GM19328 (cell line): ENCODE measurements around the gene CASS4.

Source experiments
- ATAC-seq: cut with Tn5 transposase; IDR thresholded peaks from one replicate; pipeline ENCODE4 v1.9.1; 2021; ENCODE audit warnings: mild to moderate bottlenecking, moderate library complexity; ENCODE audit not compliant: unreplicated experiment

Gene CASS4

GRCh38 chr20:56422076-56422823, 10.2 kb downstream of the CASS4 start:
- ATAC-seq = no peak

GRCh38 chr20:56422824-56423189, 10.7 kb downstream of the CASS4 start:
- no peak for ATAC-seq

GRCh38 chr20:56423211-56423610, 11.2 kb downstream of the CASS4 start:
- no peak for ATAC-seq

- ATAC-seq = no peak
Measured at GRCh38 chr20:56423886-56424285, 11.8 kb downstream of the CASS4 start.

GRCh38 chr20:56424931-56425330, 12.9 kb downstream of the CASS4 start:
- no peak for ATAC-seq

- ATAC-seq = no peak
Measured at GRCh38 chr20:56426026-56426425, 14.0 kb downstream of the CASS4 start.

- no peak for ATAC-seq
Measured at GRCh38 chr20:56426926-56427325, 14.9 kb downstream of the CASS4 start.

GRCh38 chr20:56427797-56428196, 15.7 kb downstream of the CASS4 start:
- ATAC-seq = no peak

- ATAC-seq = no peak
Measured at GRCh38 chr20:56428410-56428809, 16.4 kb downstream of the CASS4 start.

- ATAC-seq = no peak
Measured at GRCh38 chr20:56428881-56429280, 16.8 kb downstream of the CASS4 start.

GRCh38 chr20:56429502-56429901, 17.4 kb downstream of the CASS4 start:
- ATAC-seq = no peak

GRCh38 chr20:56429941-56430340, 17.9 kb downstream of the CASS4 start:
- no peak for ATAC-seq

GRCh38 chr20:56430461-56430860, 18.4 kb downstream of the CASS4 start:
- no peak for ATAC-seq

- ATAC-seq = no peak
Measured at GRCh38 chr20:56430957-56431356, 18.9 kb downstream of the CASS4 start.

- no peak for ATAC-seq
Measured at GRCh38 chr20:56431471-56431870, 19.4 kb downstream of the CASS4 start.

- ATAC-seq = no peak
Measured at GRCh38 chr20:56433221-56433879, 21.3 kb downstream of the CASS4 start.

GRCh38 chr20:56433880-56434255, 21.8 kb downstream of the CASS4 start:
- no peak for ATAC-seq

- ATAC-seq = no peak
Measured at GRCh38 chr20:56437196-56437960, 25.3 kb downstream of the CASS4 start.

GRCh38 chr20:56438284-56438683, 26.2 kb downstream of the CASS4 start:
- no peak for ATAC-seq

GRCh38 chr20:56439771-56440291, 27.8 kb downstream of the CASS4 start:
- no peak for ATAC-seq

GRCh38 chr20:56440346-56441007, 28.4 kb downstream of the CASS4 start:
- no peak for ATAC-seq
